Uterus (tissue), 2 donors: ENCODE data around the gene MEX3C.

Experiments used
- CTCF ChIP-seq, 4 experiments: fragments of 200-600 bp in 2 of 4; fragments of 450-650 bp in 2 of 4; sonication (generic) in 2 of 4; IDR thresholded peaks; one replicate each; pipeline ENCODE4 v1.5.1; 2016 to 2019; ENCODE audit warnings: antibody characterized with exemption in 4 of 4, mild to moderate bottlenecking in 2 of 4, moderate library complexity in 1 of 4
- POLR2A ChIP-seq, 2 donors: fragments of 450-650 bp; IDR thresholded peaks; one replicate each; pipeline ENCODE4 v1.6.1; 2016; ENCODE audit warnings: antibody characterized with exemption in 2 of 2, mild to moderate bottlenecking in 1 of 2, moderate library complexity in 1 of 2

GRCh38 chr18:51135364-51135763 is 62.1 kb downstream of the MEX3C start:
- no peak for TF ChIP-seq CTCF (IDR thresholded peaks at IDR 0.05)
- TF ChIP-seq POLR2A (IDR thresholded peaks at IDR 0.05), result no peak
